ENCODE results near the gene SLC38A4. TPM values are rescaled to one million over a fixed set of nuclear protein-coding genes. Genes with fewer than 3 reads are reported as not detected.

Gene SLC38A4
- total and polyA plus RNA-seq, 9 of the 15 experiments (the other 6 are each of a cell fraction or from before 2014, with no cell fraction given): 0.16 TPM; not detected in 8

- CTCF ChIA-PET (ENCODE audit: low intra/inter-chr PET ratio): no interaction called here
- no peaks in the 10 kb centered on the region for H3K27me3 ChIP-seq (ENCODE audit: control insufficient read depth in 2 of 2, insufficient read depth in 2 of 2, low read length in 2 of 2)
- no peak for FAIRE-seq
- in situ Hi-C loops (cut with MboI) (no loop called here), intact Hi-C loops (cut with micrococcal nuclease) (no loop called here)
- no peak overlapping the region for H3K4me2 ChIP-seq (ENCODE audit: insufficient read depth, low read length)
- no peaks in the 10 kb centered on the region for H3K9me1 ChIP-seq (ENCODE audit: control insufficient read depth, insufficient read depth, low read length)
- 0% methylated on average over 1 of the region's 1 CpG for WGBS (ENCODE audit: insufficient coverage, low coverage, missing lambda C conversion rate)
- H3K36me3 ChIP-seq (ENCODE audit: control insufficient read depth, insufficient read depth, low read length): no peaks in the 10 kb centered on the region
- H3K27ac ChIP-seq (ENCODE audit: extremely low read depth, low read depth, low read length): no peak overlapping the region
- H2AFZ ChIP-seq (ENCODE audit: low read depth, low read length): no peak overlapping the region
- no peak for ATAC-seq
- TF ChIP-seq ZEB2 (IDR thresholded peaks at IDR 0.05) (no peak), ZNF518B (CRISPR knock-in tag; IDR thresholded peaks at IDR 0.05) (no peak), ILF3 (IDR thresholded peaks at IDR 0.05; ENCODE audit: borderline replicate concordance) (no peak), HDAC6 (IDR thresholded peaks at IDR 0.05; ENCODE audit: low read depth, low read length) (no peak), SMARCE1 (IDR thresholded peaks at IDR 0.05) (no peak), POLR2B (IDR thresholded peaks at IDR 0.05; ENCODE audit: low read depth, partially characterized antibody) (no peak), TBL1XR1 (IDR thresholded peaks at IDR 0.05; ENCODE audit: low read length in 2 of 2) (no peak), KLF13 (tag; IDR thresholded peaks at IDR 0.05; ENCODE audit: borderline replicate concordance, low read depth) (no peak), CBX5 (IDR thresholded peaks at IDR 0.05; ENCODE audit: borderline replicate concordance, low read depth) (no peak), ZNF280A (IDR thresholded peaks at IDR 0.05; ENCODE audit: low read depth, partially characterized antibody) (no peak), CCNT2 (IDR thresholded peaks at IDR 0.05; ENCODE audit: borderline replicate concordance, extremely low read depth, insufficient read length, low read depth, low read length) (no peak), PTBP1 (IDR thresholded peaks at IDR 0.05; ENCODE audit: low read depth, low read length) (no peak)
- TF ChIP-seq, protein P1, sequence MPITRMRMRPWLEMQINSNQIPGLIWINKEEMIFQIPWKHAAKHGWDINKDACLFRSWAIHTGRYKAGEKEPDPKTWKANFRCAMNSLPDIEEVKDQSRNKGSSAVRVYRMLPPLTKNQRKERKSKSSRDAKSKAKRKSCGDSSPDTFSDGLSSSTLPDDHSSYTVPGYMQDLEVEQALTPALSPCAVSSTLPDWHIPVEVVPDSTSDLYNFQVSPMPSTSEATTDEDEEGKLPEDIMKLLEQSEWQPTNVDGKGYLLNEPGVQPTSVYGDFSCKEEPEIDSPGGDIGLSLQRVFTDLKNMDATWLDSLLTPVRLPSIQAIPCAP (CRISPR knock-in tag; IDR thresholded peaks at IDR 0.05; ENCODE audit: borderline replicate concordance): no peak
- BruUV-seq (replicated peaks): no TSS peak
- POLR2A ChIA-PET: interaction anchor here (1.2 kb wide), 1 partner anchor 8 kb away, joined by 3 read pairs; no protein-coding TSS in a partner anchor
- H3K79me2 ChIP-seq (ENCODE audit: control insufficient read depth, insufficient read depth, low read length): no peaks in the 10 kb centered on the region
- no peak overlapping the region for H3K4me3 ChIP-seq
- no peaks in the 10 kb centered on the region for H4K20me1 ChIP-seq (replicated peaks; ENCODE audit: control insufficient read depth, insufficient read depth, low read length)
- no peak for DNase-seq (ENCODE audit: extremely low read depth in 1 of 4, low spot score in 3 of 4)
- no peaks in the 10 kb centered on the region for H3K9me3 ChIP-seq (replicated peaks; ENCODE audit: control insufficient read depth, insufficient read depth, low read depth, low read length)
- H3K4me1 ChIP-seq (replicated peaks in 1 of 2; ENCODE audit: control insufficient read depth in 2 of 2, insufficient read depth in 2 of 2, low read length in 2 of 2): no peaks in the 10 kb centered on the region
- no peak overlapping the region for H3K9ac ChIP-seq (ENCODE audit: insufficient read depth in 1 of 2, low read depth in 2 of 2, low read length in 2 of 2)
These were observed 14.6 kb downstream of the SLC38A4 start for GRCh38 chr12:46811185-46811584.
